MCF 10A (cell line): ENCODE data around the gene SMARCC2. TPM values are rescaled to one million over a fixed set of nuclear protein-coding genes. Genes with fewer than 3 reads are reported as not detected.

ENCODE experiments used
- BruUV-seq: library from RNA; stranded (reverse); fragments of 400-500 nt; replicated peaks from 2 replicates; lab custom pipeline; 2021; lab: Mats Ljungman, UMichigan
- CTCF ChIA-PET: fragments of 300-600 bp; sonication (Branson Sonifier 250); formaldehyde crosslinking; extraction: SDS; loops from one replicate; lab custom pipeline; 2021; ENCODE audit warnings: antibody characterized with exemption, inconsistent platforms; lab: Yijun Ruan, JAX
- POLR2A ChIA-PET: fragments of 300-600, 350-650 bp; sonication (Branson Sonifier 250); formaldehyde crosslinking; extraction: SDS; loops from one replicate; lab custom pipeline; 2020; ENCODE audit warnings: antibody characterized with exemption, inconsistent platforms; lab: Yijun Ruan, JAX
- DNase-seq: peaks from one replicate; pipeline ENCODE4 v3.0.0-alpha.2; 2018; ENCODE audit not compliant: unreplicated experiment
- H3K27ac Mint-ChIP-seq: one replicate; pipeline ENCODE4 v1.8.0; 2022; ENCODE audit warnings: mild to moderate bottlenecking, low read depth, mixed read lengths; ENCODE audit not compliant: unreplicated experiment
- H3K27me3 Mint-ChIP-seq: one replicate; pipeline ENCODE4 v1.8.0; 2022; ENCODE audit warnings: mixed read lengths; ENCODE audit not compliant: insufficient read depth, unreplicated experiment
- H3K36me3 Mint-ChIP-seq: one replicate; pipeline ENCODE4 v1.8.0; 2022; ENCODE audit warnings: mild to moderate bottlenecking, moderate library complexity, mixed read lengths; ENCODE audit not compliant: insufficient read depth, unreplicated experiment
- H3K4me1 Mint-ChIP-seq: one replicate; pipeline ENCODE4 v1.8.0; 2022; ENCODE audit warnings: mixed read lengths; ENCODE audit not compliant: insufficient read depth, unreplicated experiment
- H3K4me3 Mint-ChIP-seq: one replicate; pipeline ENCODE4 v1.8.0; 2022; ENCODE audit warnings: mild to moderate bottlenecking, moderate library complexity, mixed read lengths; ENCODE audit not compliant: unreplicated experiment
- H3K9me3 Mint-ChIP-seq: one replicate; pipeline ENCODE4 v1.8.0; 2022; ENCODE audit warnings: mixed read lengths; ENCODE audit not compliant: unreplicated experiment
- intact Hi-C: fragments of 100-400 bp; cut with micrococcal nuclease; formaldehyde crosslinking; loops from 2 replicates; pipeline ENCODE4 v1.14.1; 2022
- total RNA-seq: library from RNA; stranded (reverse); gene quantifications from 2 replicates; pipeline ENCODE4 v1.2.3, GENCODE V29; 2022
- TF ChIP-seq, protein P1 (sequence below): fragments of 200-600 bp; IDR thresholded peaks from one replicate; pipeline ENCODE4 v1.8.0; 2022; ENCODE audit warnings: antibody characterized with exemption, mild to moderate bottlenecking; ENCODE audit not compliant: unreplicated experiment

The SMARCC2 gene
- total RNA-seq, 1 experiment from 2014 or later = 52.1 TPM

- peak overlapping the region; percentile 84 for H3K4me3 Mint-ChIP-seq
- BruUV-seq = no TSS peak
- TF ChIP-seq, protein P1, sequence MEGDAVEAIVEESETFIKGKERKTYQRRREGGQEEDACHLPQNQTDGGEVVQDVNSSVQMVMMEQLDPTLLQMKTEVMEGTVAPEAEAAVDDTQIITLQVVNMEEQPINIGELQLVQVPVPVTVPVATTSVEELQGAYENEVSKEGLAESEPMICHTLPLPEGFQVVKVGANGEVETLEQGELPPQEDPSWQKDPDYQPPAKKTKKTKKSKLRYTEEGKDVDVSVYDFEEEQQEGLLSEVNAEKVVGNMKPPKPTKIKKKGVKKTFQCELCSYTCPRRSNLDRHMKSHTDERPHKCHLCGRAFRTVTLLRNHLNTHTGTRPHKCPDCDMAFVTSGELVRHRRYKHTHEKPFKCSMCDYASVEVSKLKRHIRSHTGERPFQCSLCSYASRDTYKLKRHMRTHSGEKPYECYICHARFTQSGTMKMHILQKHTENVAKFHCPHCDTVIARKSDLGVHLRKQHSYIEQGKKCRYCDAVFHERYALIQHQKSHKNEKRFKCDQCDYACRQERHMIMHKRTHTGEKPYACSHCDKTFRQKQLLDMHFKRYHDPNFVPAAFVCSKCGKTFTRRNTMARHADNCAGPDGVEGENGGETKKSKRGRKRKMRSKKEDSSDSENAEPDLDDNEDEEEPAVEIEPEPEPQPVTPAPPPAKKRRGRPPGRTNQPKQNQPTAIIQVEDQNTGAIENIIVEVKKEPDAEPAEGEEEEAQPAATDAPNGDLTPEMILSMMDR = no peak
- CTCF ChIA-PET = interaction anchor here (0.6 to 2.3 kb wide), 10 partner anchors 10 to 1768 kb away, joined by 3 to 9 read pairs (median 4); partner anchors contain the start of genes SMARCC2 and ZC3H10
- H3K4me1 Mint-ChIP-seq = peaks cover 26% of the 10 kb centered on the region
- H3K27me3 Mint-ChIP-seq = no peaks in the 10 kb centered on the region
- POLR2A ChIA-PET = interaction anchor here (0.6 to 5.5 kb wide), 47 partner anchors 10 to 509 kb away, joined by 3 to 165 read pairs (median 6); partner anchors contain the start of genes ANKRD52, CNPY2, COQ10A and ERBB3
- peak overlapping the region; percentile 84 for H3K27ac Mint-ChIP-seq
- no peaks in the 10 kb centered on the region for H3K9me3 Mint-ChIP-seq
- DNase-seq = no peak
- intact Hi-C loops = no loop called here
- peaks cover 35% of the 10 kb centered on the region for H3K36me3 Mint-ChIP-seq
Measured at GRCh38 chr12:56127485-56127887, 61.8 kb downstream of the SMARCC2 start.

DNA sequence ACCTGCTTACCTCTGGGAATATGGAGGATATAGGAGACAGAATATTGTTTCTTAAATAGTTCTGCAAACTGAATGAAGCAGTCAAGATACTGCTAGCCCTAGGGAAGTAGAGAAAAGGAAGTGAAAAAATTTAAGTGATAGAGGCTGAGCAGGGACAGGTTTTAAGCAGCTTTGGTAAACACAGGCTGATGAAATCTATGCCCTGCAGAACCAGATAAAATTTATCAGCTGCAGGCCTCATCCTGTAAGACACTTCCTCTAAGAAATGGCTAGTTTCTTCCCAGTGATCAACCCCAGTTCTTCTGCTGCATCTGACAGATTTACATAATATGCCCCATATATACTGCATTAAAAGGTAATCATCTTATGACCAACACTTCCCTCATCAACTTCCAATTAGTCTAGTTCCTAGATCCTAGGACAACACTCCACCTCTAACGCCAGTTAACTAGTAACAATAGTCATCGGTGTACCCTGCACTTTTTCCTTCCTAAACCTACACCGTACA, 62.5 kb downstream of the SMARCC2 start:
- intact Hi-C loops = loop anchor here (1.0 kb wide), 3 partner anchors 31 to 98 kb away; partner anchors contain the start of genes NABP2 and SMARCC2
- Mint-ChIP-seq H3K36me3 (peaks cover 31% of the 10 kb centered on the region), H3K27me3 (no peaks in the 10 kb centered on the region), H3K4me1 (peaks cover 26% of the 10 kb centered on the region), H3K4me3 (no peak overlapping the region), H3K9me3 (no peaks in the 10 kb centered on the region), H3K27ac (peak overlapping the region; percentile 84)
- ChIA-PET CTCF (interaction anchor here (0.5 to 3.7 kb wide), 13 partner anchors 9 to 140 kb away, joined by 3 to 15 read pairs (median 5); partner anchors contain the start of genes COQ10A, MYL6, RNF41 and SMARCC2), POLR2A (interaction anchor here (1.0 to 5.5 kb wide), 16 partner anchors 10 to 338 kb away, joined by 3 to 165 read pairs (median 7); partner anchors contain the start of genes COQ10A, MYL6, MYL6B and PA2G4)
- TF ChIP-seq, protein P1 = no peak
- no peak for DNase-seq
- no TSS peak for BruUV-seq

- no peaks in the 10 kb centered on the region for H3K27me3 Mint-ChIP-seq
- no peak overlapping the region for H3K27ac Mint-ChIP-seq
- TF ChIP-seq, protein P1 = no peak
- ChIA-PET CTCF (interaction anchor here (0.6 to 3.7 kb wide), 13 partner anchors 7 to 386 kb away, joined by 3 to 15 read pairs (median 5); partner anchors contain the start of genes ANKRD52, ERBB3, MYL6 and MYL6B), POLR2A (interaction anchor here (0.9 to 4.4 kb wide), 7 partner anchors 20 to 175 kb away, joined by 3 to 29 read pairs (median 4); partner anchors contain the start of genes MYL6, PA2G4, RNF41 and SMARCC2)
- no peak overlapping the region for H3K4me3 Mint-ChIP-seq
- peaks cover 14% of the 10 kb centered on the region for H3K36me3 Mint-ChIP-seq
- H3K4me1 Mint-ChIP-seq = peaks cover 26% of the 10 kb centered on the region
- no peaks in the 10 kb centered on the region for H3K9me3 Mint-ChIP-seq
- no TSS peak for BruUV-seq
- intact Hi-C loops = no loop called here
- no peak for DNase-seq
Measured at GRCh38 chr12:56124133-56124532, 65.2 kb downstream of the SMARCC2 start.

DNA sequence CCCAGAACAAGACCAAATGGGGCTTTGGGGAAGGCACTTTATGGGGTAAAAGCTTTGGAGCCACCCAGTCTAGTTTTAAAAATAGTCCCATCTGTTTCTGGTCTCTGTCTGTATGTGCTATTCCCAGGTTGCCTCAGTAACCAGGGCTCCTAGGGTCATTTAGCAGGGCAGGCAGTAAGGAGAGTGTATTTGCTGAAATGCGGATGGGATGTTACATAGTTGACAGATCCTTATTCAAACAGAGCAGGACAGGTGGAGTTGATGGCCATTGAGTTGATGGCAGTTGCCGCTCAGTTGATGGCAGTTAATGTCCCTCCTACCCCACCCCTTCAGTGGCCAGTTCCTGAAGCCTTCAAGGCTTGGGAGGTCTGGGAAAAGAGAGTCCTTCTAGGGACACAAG, 66.6 kb downstream of the SMARCC2 start:
- Mint-ChIP-seq H3K36me3 (peaks cover 24% of the 10 kb centered on the region), H3K9me3 (no peaks in the 10 kb centered on the region), H3K4me1 (peaks cover 31% of the 10 kb centered on the region), H3K27ac (no peak overlapping the region), H3K27me3 (no peaks in the 10 kb centered on the region), H3K4me3 (no peak overlapping the region)
- ChIA-PET CTCF (interaction anchor here (0.5 to 2.0 kb wide), 7 partner anchors 66 to 1026 kb away, joined by 3 to 15 read pairs (median 4); partner anchors contain the start of gene SMARCC2), POLR2A (interaction anchor here (4.4 kb wide), 1 partner anchor 99 kb away, joined by 29 read pairs; the partner anchor contains the start of gene RNF41)
- BruUV-seq = no TSS peak
- TF ChIP-seq, protein P1 = no peak
- DNase-seq = no peak
- intact Hi-C loops = no loop called here
